ENCODE results near the gene TTYH3.

- no peak for TF ChIP-seq CTCF (IDR thresholded peaks at IDR 0.05)
- no peak for TF ChIP-seq SIN3A (IDR thresholded peaks at IDR 0.05; ENCODE audit: borderline replicate concordance, insufficient read depth, low read depth, low read length)
- no peak for TF ChIP-seq POLR2AphosphoS5 (IDR thresholded peaks at IDR 0.05; ENCODE audit: low read depth, low read length)
Measured at GRCh38 chr7:2594599-2594998, 37.2 kb upstream of the TTYH3 start.

Data from Panc1 (cell line).